Mucosa of descending colon (tissue), 3 donors: ENCODE results near the gene FASTKD1. TPM values are rescaled to one million over a fixed set of nuclear protein-coding genes. Genes with fewer than 3 reads are reported as not detected.
"Not testable (repeated sequence)": the region's sequence is repeated elsewhere in the genome, so short reads cannot be mapped to it uniquely, and the experiment has no call there.

ENCODE experiments used
- ATAC-seq: fragments of 200-7000 bp; cut with Tn5 transposase; one replicate; pipeline ENCODE4 v1.9.1; 2020; ENCODE audit warnings: mild to moderate bottlenecking, moderate library complexity
- DNase-seq, 3 donors: peaks; one replicate each; pipeline ENCODE4 v3.0.0-alpha.2; 2020
- H3K36me3 ChIP-seq: fragments of 200-600 bp; one replicate; pipeline ENCODE4 v1.8.0; 2021; ENCODE audit warnings: low read depth, mild to moderate bottlenecking
- H3K4me1 ChIP-seq: fragments of 200-600 bp; one replicate; pipeline ENCODE4 v1.8.0; 2021; ENCODE audit warnings: low read depth, mild to moderate bottlenecking
- H3K4me3 ChIP-seq: fragments of 200-600 bp; one replicate; pipeline ENCODE4 v1.8.0; 2021; ENCODE audit warnings: mild to moderate bottlenecking
- H3K9me3 ChIP-seq: fragments of 200-600 bp; one replicate; pipeline ENCODE4 v1.8.0; 2021; ENCODE audit warnings: mild to moderate bottlenecking
- CTCF ChIP-seq: fragments of 200-600 bp; IDR thresholded peaks from one replicate; pipeline ENCODE4 v1.8.0; 2022; ENCODE audit warnings: antibody characterized with exemption, mild to moderate bottlenecking
- intact Hi-C, 2 donors: fragments of 100-400 bp; cut with DNase I in 1 of 2; cut with micrococcal nuclease in 1 of 2; formaldehyde crosslinking; loops; one replicate each; pipeline versions ENCODE4 v1.11.0 to v1.11.1; 2022; cut with DNase I, micrococcal nuclease
- total RNA-seq, 3 donors: library from RNA; stranded (reverse); fragmentation: NEBNext Ultra II Directional in 2 of 3; extraction: Animal tissue kit (Norgen Biotek cat#: 25700) in 2 of 3; gene quantifications; one replicate each; pipeline versions ENCODE4 v1.2.1 to v1.2.4, GENCODE V29; 2021 to 2023
- donor health status: DM: no; HTN: no; CAD: no; lungs with moderate emphysema.
- donor health status: DM: no; HTN: no; CAD: no.
- donor health status: DM: no; HTN: yes; CAD: no.

The FASTKD1 gene
- total RNA-seq, 3 donors from 2014 or later = 44.4 to 70.5 (median 58.6) TPM

GRCh38 chr2:169565686-169566085 lies 8.0 kb downstream of the FASTKD1 start:
- Histone ChIP-seq H3K4me3 (no peak overlapping the region), H3K9me3 (no peaks in the 10 kb centered on the region), H3K4me1 (peaks cover 4% of the 10 kb centered on the region), H3K36me3 (no peaks in the 10 kb centered on the region)
- intact Hi-C loops = no loop called here
- ATAC-seq = no peak
- no peak for TF ChIP-seq CTCF
- DNase-seq = no peak

- Histone ChIP-seq H3K4me1 (no peaks in the 10 kb centered on the region), H3K9me3 (no peaks in the 10 kb centered on the region), H3K4me3 (no peak overlapping the region), H3K36me3 (no peaks in the 10 kb centered on the region)
- no peak for TF ChIP-seq CTCF
- no peak for ATAC-seq
- DNase-seq = no peak
- intact Hi-C loops = no loop called here
These were observed 11.1 kb downstream of the FASTKD1 start for GRCh38 chr2:169562519-169562918.

GRCh38 chr2:169562084-169562483 lies 11.6 kb downstream of the FASTKD1 start:
- H3K9me3 ChIP-seq, H3K4me1 ChIP-seq, H3K36me3 ChIP-seq, DNase-seq, ATAC-seq, intact Hi-C loops, H3K4me3 ChIP-seq: not testable (repeated sequence)

GRCh38 chr2:169561364-169561763 lies 12.3 kb downstream of the FASTKD1 start:
- no peak for DNase-seq
- Histone ChIP-seq H3K36me3 (no peaks in the 10 kb centered on the region), H3K4me1 (no peaks in the 10 kb centered on the region), H3K9me3 (no peaks in the 10 kb centered on the region), H3K4me3 (no peak overlapping the region)
- TF ChIP-seq CTCF = no peak
- ATAC-seq = no peak
- intact Hi-C loops = no loop called here

GRCh38 chr2:169546756-169547155 lies 26.9 kb downstream of the FASTKD1 start:
- intact Hi-C loops = no loop called here
- Histone ChIP-seq H3K4me3 (no peak overlapping the region), H3K9me3 (no peaks in the 10 kb centered on the region), H3K36me3 (no peaks in the 10 kb centered on the region), H3K4me1 (no peaks in the 10 kb centered on the region)
- ATAC-seq (no peak), DNase-seq (no peak)
- TF ChIP-seq CTCF = no peak

GRCh38 chr2:169542433-169542832 lies 31.2 kb downstream of the FASTKD1 start:
- H3K36me3 ChIP-seq = no peaks in the 10 kb centered on the region
- H3K4me3 ChIP-seq = no peak overlapping the region
- no peaks in the 10 kb centered on the region for H3K9me3 ChIP-seq
- ATAC-seq = no peak
- no peak for DNase-seq
- no peak for TF ChIP-seq CTCF
- H3K4me1 ChIP-seq = no peaks in the 10 kb centered on the region
- intact Hi-C loops = no loop called here
